A673 (cell line): ENCODE measurements around the gene RBM19. TPM values are rescaled to one million over a fixed set of nuclear protein-coding genes. Genes with fewer than 3 reads are reported as not detected.

Source experiments
- BruUV-seq: library from RNA; stranded (reverse); fragments of 400-500 nt; replicated peaks from 2 replicates; lab custom pipeline; 2021; lab: Mats Ljungman, UMichigan
- CTCF ChIA-PET: fragments of 300-600 bp; sonication (Branson Sonifier 250); formaldehyde crosslinking; loops from one replicate; lab custom pipeline; 2022; ENCODE audit warnings: antibody characterized with exemption; lab: Charles Lee
- POLR2A ChIA-PET: fragments of 300-600 bp; sonication (Branson Sonifier 250); formaldehyde crosslinking; loops from one replicate; lab custom pipeline; 2022; ENCODE audit warnings: antibody characterized with exemption; ENCODE audit not compliant: low non-redundant PET; lab: Charles Lee
- DNase-seq: peaks from one replicate; pipeline ENCODE4 v3.0.0-alpha.2; 2015; ENCODE audit warnings: low spot score
- H3K27ac ChIP-seq: fragments of 200-600 bp; sonication (generic); 2 replicates; pipeline ENCODE4 v1.5.1; 2016; ENCODE audit warnings: mixed run types, low read depth, mild to moderate bottlenecking, mixed read lengths, antibody characterized with exemption, low read length; ENCODE audit not compliant: poor library complexity, severe bottlenecking
- H3K27me3 ChIP-seq: fragments of 200-600 bp; sonication (generic); replicated peaks from 2 replicates; pipeline ENCODE4 v1.6.1; 2017; ENCODE audit warnings: mixed run types, low read depth, mild to moderate bottlenecking, mixed read lengths, antibody characterized with exemption, low read length; ENCODE audit not compliant: insufficient read depth, poor library complexity
- H3K36me3 ChIP-seq: fragments of 200-600 bp; sonication (generic); 2 replicates; pipeline ENCODE4 v1.6.1; 2016; ENCODE audit warnings: mixed run types, mild to moderate bottlenecking, mixed read lengths, antibody characterized with exemption, low read length; ENCODE audit not compliant: insufficient read depth, poor library complexity, severe bottlenecking
- H3K4me1 ChIP-seq: fragments of 200-600 bp; sonication (generic); 2 replicates; pipeline ENCODE4 v1.6.1; 2017; ENCODE audit warnings: mixed run types, mild to moderate bottlenecking, mixed read lengths, antibody characterized with exemption, low read length; ENCODE audit not compliant: insufficient read depth, poor library complexity, severe bottlenecking
- H3K4me3 ChIP-seq: fragments of 200-600 bp; sonication (generic); 2 replicates; pipeline ENCODE4 v1.5.1; 2016; ENCODE audit warnings: low read depth, mixed run types, mild to moderate bottlenecking, mixed read lengths, low read length; ENCODE audit not compliant: poor library complexity, severe bottlenecking
- H3K9me3 ChIP-seq: fragments of 200-600 bp; sonication (generic); 2 replicates; pipeline ENCODE4 v1.6.1; 2016; ENCODE audit warnings: mixed run types, low read depth, mild to moderate bottlenecking, mixed read lengths, antibody characterized with exemption, low read length; ENCODE audit not compliant: poor library complexity, severe bottlenecking
- EZH2 ChIP-seq: fragments of 200-600 bp; sonication (generic); IDR thresholded peaks from 2 replicates; pipeline ENCODE4 v1.6.1; 2017; ENCODE audit warnings: borderline replicate concordance, low read depth, mild to moderate bottlenecking, mixed read lengths, antibody characterized with exemption, low read length; ENCODE audit not compliant: poor library complexity, severe bottlenecking
- intact Hi-C: fragments of 100-400 bp; cut with micrococcal nuclease; formaldehyde crosslinking; loops from one replicate; pipeline ENCODE4 v1.10.0; 2022; ENCODE audit not compliant: unreplicated experiment
- total RNA-seq: library from RNA; stranded (reverse); gene quantifications from 2 replicates; pipeline ENCODE4 v1.2.3, GENCODE V29; 2021
- TF ChIP-seq, protein P1 (sequence below): fragments of 300-800, 200-600 bp; sonication (generic); conservative IDR thresholded peaks from 2 replicates; pipeline ENCODE4 v1.5.1; 2017; ENCODE audit warnings: low read depth, mild to moderate bottlenecking, antibody characterized with exemption, low read length, moderate library complexity, mixed read lengths

The RBM19 gene
- total RNA-seq, 1 experiment from 2014 or later, result 47.1 TPM

DNA sequence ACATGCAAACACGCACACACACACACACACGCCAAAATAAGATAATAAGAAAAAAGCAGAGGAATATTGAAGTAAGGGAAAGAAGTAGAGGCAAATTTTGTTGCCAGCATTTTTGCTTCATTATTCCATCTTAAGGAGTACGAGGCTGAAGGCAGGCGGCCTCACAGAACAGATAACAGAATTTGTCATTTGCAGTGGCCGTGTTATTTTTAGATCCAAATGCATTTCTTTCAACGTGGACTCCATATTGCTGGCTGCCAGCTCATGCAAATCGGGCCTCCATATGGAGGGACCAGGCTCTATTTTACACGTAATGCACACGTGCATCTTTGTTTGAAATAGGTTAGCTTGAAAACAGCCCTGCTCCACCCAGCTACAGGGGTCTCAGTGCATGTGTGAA is 172.9 kb downstream of the RBM19 start:
- Histone ChIP-seq H3K4me1 (no peaks in the 10 kb centered on the region), H3K27ac (no peak overlapping the region), H3K9me3 (no peaks in the 10 kb centered on the region), H3K4me3 (no peak overlapping the region), H3K36me3 (no peaks in the 10 kb centered on the region), H3K27me3 (peaks cover 4% of the 10 kb centered on the region)
- CTCF ChIA-PET, result no interaction called here
- BruUV-seq, result no TSS peak
- no peak for DNase-seq
- POLR2A ChIA-PET, result no interaction called here
- intact Hi-C loops, result no loop called here
- TF ChIP-seq EZH2, result no peak
- TF ChIP-seq, protein P1, sequence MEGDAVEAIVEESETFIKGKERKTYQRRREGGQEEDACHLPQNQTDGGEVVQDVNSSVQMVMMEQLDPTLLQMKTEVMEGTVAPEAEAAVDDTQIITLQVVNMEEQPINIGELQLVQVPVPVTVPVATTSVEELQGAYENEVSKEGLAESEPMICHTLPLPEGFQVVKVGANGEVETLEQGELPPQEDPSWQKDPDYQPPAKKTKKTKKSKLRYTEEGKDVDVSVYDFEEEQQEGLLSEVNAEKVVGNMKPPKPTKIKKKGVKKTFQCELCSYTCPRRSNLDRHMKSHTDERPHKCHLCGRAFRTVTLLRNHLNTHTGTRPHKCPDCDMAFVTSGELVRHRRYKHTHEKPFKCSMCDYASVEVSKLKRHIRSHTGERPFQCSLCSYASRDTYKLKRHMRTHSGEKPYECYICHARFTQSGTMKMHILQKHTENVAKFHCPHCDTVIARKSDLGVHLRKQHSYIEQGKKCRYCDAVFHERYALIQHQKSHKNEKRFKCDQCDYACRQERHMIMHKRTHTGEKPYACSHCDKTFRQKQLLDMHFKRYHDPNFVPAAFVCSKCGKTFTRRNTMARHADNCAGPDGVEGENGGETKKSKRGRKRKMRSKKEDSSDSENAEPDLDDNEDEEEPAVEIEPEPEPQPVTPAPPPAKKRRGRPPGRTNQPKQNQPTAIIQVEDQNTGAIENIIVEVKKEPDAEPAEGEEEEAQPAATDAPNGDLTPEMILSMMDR, result no peak

DNA sequence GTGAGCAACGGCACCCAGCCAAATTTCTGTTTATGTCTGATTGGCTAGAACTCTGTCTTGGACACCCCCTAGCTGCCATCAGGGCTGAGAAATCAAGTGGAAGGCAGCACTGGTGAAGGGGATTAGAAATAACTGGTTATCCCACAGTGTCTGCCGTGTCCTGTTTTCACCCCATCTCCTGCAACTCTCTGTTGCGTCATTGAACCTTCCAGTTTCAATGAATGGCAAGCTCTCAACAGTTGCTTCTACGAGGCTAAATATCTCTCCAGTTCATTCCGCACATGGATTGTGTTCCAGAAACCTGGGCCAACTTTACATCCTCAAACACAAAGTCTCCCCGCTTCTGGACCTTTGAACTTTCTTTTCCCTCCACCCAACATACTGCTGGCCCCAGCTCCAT is 173.7 kb downstream of the RBM19 start:
- ChIA-PET CTCF (no interaction called here), POLR2A (no interaction called here)
- intact Hi-C loops, result no loop called here
- DNase-seq, result no peak
- H3K9me3 ChIP-seq, result no peaks in the 10 kb centered on the region
- TF ChIP-seq, protein P1, result no peak
- no peak for TF ChIP-seq EZH2
- BruUV-seq, result no TSS peak
- H3K27ac ChIP-seq, result no peak overlapping the region
- no peaks in the 10 kb centered on the region for H3K36me3 ChIP-seq
- H3K4me3 ChIP-seq, result no peak overlapping the region
- H3K27me3 ChIP-seq, result peaks cover 4% of the 10 kb centered on the region
- H3K4me1 ChIP-seq, result no peaks in the 10 kb centered on the region

DNA sequence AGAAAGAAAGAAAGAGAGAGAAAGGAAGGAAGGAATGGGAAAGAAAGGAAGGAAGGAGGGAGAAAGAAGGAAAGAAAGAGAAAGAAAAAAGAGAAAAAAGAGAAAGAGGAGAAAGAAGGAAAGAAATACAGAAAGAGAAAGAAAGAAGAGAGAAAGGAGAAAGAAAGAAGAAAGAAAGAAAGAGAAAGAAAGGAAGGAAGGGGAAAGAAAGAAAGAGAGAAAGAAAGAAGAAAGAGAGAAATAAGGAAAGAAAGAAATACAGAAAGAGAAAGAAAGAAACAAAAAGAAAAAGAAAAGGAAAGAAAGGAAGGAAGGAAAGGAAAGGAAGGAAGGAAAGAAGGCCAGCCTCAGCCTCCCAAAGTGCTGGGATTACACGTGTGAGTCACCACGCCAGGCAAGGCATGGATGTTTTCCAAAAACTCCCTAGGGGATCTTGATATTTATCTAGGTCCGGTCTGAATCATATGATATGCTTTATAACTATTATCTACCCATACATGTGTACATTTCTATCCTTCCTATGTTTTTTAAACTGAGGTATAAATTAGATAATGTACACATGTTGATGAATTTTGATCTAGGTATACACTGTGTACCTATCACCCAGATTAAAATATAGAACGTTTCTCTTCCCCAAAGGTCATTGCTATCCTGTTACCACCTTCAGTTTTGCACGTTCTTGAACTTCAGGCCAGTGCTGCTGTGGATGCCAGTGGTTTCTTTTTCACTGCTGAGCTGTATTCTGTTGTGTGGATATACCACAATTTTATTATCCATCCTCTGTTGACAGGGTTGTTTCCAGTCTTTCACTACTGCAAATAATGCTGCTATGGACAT is 177.9 kb downstream of the RBM19 start:
- H3K4me3 ChIP-seq, result no peak overlapping the region
- H3K36me3 ChIP-seq, result no peaks in the 10 kb centered on the region
- no peaks in the 10 kb centered on the region for H3K9me3 ChIP-seq
- POLR2A ChIA-PET, result no interaction called here
- CTCF ChIA-PET, result no interaction called here
- DNase-seq, result peak; percentile 49
- intact Hi-C loops, result no loop called here
- H3K27ac ChIP-seq, result no peak overlapping the region
- TF ChIP-seq, protein P1, result no peak
- no peak for TF ChIP-seq EZH2
- peaks cover 7% of the 10 kb centered on the region for H3K27me3 ChIP-seq
- H3K4me1 ChIP-seq, result no peaks in the 10 kb centered on the region
- BruUV-seq, result no TSS peak
